Stimulated activated CD8-positive, alpha-beta memory T cell treated with anti-CD3 and anti-CD28 coated beads, Interleukin-12 subunit alpha, Interleukin-12 subunit beta, amount 100 ng/mL, for 24 hours (primary cell): ENCODE measurements around the gene ANKS6.

Experiments used
- DNase-seq: peaks from one replicate; pipeline ENCODE4 v3.0.0-alpha.2; 2020; ENCODE audit errors: extremely low read depth

The ANKS6 gene

DNA sequence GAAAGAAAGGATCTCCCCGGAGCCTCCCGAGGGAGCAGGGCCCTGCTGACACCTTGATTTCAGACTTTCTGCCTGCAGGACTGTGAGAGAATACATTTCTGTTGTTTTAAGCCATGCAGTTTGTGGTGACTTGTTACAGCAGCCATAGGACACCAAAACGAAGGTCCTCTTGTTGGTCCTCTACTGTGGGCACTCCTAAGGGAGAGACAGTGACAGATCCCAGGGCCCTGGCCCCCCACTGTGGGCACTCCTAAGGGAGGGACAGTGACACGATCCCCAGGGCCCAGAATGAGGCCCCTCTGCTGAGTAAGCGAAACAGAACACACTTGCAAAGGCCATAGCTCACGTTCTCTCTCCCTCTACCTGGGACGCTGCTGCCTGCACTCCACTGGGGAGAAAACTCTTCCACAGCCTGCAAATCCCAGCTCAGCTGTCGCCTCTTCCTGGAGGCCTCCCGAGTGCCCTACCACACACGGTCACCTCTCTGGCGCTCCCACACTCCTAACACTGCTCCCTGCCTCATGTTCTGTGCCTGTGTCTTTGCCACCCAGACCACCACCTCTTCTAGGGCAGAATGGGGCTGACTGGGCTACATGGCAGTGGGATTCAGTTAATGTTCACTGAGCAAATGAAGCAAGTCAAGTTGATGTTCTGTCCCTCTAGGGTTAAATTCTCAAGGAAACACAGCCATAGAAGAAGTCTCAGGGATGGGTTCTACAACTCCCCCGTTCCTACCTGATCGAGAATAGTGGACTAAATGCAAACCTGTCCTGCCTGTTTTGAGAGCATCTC, 23.8 kb downstream of the ANKS6 start:
- no peak for DNase-seq

DNA sequence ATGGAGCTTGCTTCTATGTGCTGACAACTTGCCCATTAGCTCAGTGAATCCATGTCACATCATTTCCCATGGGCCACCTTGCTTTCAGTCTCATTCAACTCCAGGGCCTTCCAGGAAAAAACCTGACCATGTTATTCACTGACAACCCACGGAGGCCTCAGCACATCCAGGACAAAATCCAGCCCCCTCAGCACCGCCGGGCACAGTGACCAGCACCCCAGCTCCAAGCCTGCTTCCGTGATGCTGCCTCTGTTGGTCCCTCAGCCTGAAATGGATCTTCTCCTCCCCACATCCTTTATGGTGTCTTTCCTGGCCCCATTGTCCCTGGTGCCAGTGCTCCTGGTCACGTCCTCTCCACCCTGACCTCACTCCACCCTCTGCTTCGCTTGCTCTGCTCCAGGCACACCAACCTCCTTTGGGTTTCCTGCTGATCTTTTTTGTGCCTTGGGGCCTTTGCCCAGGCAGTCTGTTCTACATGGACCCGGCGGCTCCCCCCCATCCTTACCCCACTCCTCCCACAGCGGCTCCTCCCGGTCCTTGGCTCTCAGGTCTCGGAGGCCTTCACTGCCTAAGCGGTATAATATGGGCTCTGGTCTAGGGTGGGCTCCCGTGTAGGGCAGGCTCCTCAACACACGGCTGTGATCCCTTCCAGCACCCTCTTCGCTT, 25.0 kb downstream of the ANKS6 start:
- DNase-seq: no peak

DNA sequence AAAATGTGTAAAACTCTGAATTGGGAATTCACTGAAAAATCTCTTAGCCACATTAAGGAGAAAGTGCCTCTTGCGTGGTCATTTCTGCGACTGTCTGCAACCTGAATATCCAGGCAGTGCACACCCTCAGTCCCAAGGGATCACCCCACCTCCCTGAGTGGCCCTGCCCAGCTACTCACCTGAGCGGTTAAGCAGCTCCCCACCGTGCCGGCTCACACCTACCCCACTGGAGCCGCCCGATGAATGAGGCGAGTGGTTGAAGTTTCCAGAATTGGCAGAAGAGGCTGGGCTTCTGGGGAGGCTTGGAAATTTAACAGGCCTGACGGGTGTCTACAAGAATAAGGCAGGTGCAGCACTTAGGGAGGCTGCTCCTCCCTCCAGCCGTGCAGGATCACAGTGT, 25.6 kb downstream of the ANKS6 start:
- no peak for DNase-seq

DNA sequence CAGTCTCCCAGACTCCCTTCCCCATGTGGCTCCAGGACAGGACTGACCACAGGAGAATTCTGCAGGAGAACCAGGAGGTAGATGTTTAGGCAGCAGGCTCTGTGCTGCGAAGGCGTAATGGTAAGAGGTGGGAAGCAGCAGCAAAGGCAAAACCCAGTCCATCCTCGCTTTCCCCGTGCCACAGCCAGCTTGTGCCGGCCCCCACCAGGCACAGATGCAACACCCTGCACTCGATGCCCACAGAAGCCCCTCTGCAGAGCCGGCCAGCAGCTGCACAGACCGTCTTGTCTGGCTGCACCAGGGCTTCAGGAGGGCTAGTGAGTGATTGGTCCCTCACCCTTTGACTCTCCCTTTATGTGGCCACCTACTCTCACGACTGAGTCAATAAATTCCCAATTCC, 28.0 kb downstream of the ANKS6 start:
- DNase-seq: no peak

DNA sequence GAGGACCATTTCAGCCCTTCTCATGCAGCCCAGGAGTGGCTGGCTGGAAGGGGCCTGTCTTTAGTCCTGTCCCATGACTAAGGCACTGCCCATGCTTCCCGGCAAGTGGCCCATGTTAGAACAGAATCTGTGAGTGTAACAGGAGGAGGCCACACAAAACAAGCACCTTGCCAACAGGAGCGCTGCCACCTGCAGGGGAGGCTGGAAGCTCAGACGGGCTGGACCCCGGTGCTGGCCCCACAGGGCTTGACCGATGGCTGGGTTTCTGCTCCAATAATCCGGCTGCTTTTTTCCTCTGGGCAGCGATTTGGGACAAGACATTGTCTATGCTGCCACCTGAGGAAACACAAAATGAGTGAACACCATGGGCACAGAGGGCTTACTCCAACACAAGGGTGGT, 28.4 kb downstream of the ANKS6 start:
- no peak for DNase-seq

DNA sequence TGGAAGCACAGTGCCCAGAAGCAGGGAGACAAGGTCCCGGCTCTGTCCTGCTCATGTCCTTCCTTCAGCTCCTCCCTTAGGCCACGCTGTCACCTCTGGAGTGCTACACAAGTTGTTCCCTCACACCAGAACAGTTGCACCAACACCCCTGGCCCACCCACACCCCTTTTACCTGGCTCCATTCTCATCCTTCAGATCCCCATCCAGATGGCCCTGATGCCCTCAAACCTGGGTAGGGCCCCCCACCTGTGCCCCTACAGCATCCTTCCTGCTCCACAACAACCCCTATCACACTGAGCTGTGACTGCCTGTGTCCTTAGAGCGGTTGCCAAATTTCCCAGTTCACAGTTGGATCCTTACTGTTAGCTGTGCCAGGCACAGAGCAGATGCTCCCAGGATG, 29.2 kb downstream of the ANKS6 start:
- DNase-seq: no peak

DNA sequence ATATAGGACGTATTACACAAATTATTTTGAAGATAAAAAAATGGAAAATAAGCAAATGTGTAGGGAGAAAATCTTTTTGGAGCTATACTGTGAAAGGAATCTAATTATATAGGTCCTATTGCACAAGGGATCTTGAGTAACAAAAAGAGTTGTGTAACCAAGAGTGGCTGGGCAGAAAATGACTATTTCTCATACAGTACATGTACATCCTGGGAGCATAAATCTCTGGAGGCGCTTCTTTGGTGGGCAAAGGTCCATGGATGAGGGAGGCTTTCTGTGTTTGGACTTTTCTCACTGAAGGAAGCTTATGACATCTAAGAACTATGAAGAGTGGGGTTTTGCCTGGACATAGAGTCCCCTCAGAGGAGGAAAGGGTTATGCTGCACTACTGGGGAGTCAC, 29.8 kb downstream of the ANKS6 start:
- no peak for DNase-seq

DNA sequence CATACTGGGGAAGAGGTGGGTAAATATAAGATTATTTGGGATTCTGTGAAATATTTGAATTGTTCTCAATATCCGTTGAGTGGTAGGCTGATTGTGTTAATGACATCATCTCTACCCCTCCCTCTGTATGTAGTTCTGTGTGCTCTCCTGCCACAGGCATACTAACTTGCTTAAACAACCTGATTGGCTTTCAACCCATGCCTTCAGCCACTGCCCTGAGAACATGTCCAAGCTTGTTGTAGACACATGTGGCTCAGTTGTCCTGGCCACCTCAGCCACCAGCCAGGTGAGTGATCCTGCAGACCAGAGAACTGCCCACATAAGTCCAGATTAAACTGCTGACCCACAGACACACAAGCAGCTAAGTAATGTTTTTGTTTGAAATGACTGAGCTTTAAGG, 31.1 kb downstream of the ANKS6 start:
- no peak for DNase-seq

DNA sequence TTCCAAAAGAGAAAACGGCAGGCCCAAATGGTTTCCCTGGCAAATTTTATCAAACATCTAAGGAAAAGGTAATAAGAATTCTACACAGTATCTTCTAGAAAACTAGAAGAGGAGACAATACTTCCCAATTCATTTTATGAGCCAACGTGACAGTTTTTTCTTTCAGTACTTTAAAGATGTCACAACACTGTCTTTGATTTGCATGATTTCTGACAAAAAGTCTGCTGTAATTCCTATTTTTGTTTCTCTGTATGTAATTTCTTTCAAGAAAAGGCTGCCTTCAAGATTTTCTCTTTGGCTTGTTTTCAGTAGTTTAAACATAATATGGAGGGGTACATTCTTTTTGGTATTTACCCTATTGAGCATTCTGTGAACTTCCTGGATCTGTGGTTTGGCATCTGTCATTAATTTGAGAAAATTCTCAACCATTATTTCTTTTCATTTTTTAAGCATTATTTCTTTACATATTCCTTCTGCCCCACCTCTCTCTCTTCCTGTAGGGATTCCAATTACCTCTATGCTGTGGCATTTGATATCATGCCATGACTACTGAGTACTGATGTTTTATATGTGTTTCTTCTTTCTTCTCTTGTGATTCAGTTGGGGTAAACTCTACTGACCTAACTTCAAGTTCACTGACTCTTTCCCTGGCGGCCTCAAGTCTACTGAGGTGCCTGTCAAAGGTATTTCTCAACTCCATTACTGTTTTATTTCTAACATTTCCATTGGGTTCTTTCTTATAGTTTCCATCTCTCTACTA, 32.2 kb downstream of the ANKS6 start:
- no peak for DNase-seq

DNA sequence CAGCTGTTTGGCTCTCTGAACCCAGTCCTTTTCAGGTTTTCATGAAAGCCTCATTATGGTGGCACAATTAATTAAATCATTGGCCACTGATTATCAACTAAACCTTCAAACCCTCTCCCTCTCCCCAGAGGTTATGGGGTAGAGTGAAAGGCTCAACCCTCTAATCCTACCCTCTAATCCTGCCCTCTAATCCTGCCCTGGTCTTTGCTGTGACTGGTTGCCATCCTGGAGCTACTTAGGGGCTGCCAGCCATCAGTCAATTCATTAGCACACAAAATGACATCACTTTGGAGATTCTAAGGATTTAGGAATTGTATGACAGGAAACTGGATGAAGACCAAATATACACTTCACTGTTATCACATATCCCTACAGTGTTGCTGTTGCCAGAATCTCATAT, 36.1 kb downstream of the ANKS6 start:
- no peak for DNase-seq

DNA sequence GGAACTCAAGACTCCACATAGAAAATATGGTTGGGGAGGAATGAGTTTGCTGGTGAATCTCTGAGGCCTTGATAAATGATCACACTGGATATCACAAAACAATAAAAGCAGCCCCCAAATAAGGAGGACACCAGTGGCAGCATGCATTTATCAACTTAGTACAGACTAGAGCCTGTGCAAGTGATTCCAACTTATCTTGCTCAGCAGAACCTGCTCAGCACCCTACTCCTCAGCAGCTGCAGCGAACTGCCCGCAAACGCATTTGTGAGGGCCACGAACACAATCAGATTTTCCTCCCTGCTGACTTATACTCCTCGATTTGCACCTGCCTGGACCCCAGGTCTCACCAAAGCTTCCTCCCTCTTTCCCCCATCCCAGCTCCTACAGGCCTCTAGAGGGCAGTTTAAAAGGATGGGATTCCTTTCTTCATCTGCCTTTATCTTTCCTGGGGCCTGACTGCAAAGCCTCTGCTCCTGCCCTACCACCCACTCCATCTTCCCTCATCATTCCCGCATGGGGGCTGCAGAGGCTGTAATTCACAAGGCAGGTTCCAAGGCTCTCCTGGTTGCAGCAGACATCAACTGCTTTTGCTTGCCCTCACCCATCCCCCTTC, 41.2 kb downstream of the ANKS6 start:
- DNase-seq: no peak

DNA sequence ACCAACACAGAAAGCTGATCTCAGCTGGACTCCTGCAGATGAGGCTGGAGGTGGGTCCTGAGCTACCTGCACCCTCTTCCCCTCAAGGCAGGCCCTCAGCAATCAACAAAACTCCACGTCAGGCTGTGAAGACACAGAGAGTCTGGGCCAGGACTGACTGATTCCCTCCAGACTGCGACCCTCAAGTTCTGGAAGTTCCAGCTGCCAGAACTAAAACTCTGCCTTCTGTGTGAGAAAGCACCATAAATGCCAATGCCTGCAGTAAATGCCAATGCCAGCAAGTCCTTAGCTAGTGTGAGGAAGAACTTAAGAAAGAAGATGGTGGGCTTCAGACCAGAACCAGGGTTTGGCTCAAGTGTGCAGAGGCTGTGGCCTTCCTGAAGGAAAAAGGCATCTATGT, 45.1 kb downstream of the ANKS6 start:
- no peak for DNase-seq

DNA sequence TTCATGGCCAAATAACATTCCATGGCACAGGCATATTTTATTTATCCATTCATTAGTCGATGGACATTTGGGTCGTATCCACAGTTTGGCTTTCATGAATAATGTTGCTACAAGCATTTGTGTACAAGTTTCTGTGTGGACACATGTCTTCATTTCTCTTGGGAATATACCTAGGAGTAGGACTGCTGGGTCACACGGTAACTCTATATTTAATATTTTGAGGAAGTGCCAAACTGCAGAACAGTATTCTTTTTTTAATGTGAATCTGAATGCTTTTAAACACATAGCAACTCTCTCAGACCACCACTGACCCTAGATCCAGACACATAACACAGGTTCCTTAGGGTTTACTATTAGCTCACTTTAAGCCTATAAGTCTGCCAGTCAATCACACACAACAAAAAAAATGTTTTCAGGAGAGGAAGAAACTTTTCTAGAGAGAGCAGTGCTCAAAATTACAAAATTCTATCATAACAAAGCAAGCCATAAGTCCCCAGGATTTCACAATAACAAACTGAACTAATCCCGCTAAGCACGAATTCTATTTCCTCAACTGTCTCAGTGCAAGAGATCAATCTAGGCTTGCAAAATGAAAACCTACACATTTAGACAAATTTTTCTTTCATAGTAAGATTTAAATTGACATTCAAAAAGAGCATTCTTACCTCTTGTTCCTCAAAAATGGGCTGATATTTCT, 45.8 kb downstream of the ANKS6 start:
- no peak for DNase-seq

DNA sequence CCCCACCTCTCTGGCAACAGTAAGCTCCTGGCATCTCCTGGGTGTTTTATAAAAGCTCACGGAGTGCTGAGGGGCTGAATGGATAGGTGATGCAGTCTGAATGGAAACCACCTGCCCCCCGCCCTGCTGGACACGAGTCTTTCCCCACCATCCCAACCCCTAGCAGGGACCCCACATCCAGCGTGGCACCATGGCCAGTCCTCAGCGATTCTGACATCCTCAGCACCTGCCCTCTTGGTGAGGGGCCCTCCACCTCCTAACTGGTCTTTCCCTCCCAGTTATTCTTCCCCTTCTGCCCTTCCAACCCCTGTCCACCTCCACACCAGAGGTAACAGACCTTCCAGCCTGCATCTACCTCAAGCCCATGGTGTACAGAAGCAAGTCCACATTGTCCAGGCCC, 48.9 kb downstream of the ANKS6 start:
- DNase-seq: no peak

DNA sequence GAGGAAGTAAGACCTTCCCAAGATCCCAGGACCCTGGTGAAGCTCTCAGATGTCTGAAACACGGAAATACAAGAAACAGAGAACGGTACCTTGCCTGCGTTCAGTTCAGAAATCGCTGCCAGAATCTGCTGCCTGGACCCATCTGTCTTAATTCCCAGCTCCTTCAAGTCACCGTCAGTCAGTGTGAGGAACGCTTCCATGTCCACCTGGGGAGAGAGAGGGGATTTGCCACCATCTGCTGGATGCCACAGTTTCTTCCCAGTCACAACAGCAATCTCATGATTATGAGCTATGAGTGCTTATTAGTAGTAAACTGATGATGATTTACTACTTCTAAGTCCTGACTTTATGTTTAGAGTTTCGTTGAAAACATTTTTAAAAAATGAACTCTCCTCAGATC, 50.9 kb downstream of the ANKS6 start:
- no peak for DNase-seq

DNA sequence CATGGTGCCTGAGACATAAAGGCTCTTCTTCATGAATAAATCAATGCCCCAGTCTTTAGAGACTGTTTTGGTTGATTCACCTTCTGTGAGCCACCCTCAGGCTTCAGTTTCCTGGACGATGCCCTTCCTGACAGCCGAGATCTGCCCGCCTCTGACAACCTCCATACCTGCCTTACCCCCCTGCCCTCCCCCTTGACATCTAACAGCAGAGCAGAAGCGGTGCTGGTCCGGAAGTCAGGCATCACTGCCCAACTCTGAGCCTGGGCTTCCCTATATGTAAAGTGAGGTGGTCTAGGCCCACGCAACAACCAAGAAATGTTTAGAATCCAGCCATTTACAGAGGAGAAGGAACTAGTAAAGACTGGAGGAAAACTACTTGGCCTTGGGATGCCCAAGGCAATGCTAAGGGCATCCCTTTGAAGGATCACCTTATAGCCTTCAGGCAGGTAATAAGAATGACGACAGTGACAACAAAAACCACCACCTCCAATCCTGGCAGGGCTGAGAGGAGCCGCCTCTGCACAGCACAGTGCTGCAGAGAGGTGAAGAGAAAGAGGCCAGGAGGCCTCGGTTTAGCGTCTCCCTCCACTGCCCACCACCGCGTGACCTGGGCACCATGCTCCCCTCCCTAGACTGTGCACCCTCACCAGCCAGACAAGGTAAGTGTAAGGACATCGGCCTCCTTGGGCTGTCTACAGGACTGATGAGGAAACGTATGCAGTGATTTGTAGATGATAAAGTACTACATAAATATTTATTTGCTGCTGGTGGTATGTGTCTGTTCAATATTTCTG, 52.3 kb downstream of the ANKS6 start:
- DNase-seq: no peak

DNA sequence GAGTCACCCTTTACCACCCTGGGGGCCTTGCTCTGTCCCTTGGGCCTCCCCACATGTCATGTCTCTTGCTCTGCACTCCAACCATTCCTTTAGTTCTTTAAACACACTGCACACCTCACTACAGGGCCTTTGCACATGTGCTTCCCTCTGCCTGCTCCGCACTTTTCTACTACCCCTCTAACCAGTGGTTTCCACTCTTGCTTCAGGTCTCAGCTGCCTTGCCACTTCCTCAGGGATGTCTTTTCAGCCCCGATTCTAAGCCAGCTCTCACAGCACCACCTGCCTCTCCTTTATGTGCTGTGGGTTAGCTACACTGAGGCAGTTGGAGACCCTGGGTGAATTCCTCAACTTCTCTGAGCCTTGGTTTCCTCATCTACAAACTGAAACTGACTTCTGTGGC, 53.0 kb downstream of the ANKS6 start:
- no peak for DNase-seq

DNA sequence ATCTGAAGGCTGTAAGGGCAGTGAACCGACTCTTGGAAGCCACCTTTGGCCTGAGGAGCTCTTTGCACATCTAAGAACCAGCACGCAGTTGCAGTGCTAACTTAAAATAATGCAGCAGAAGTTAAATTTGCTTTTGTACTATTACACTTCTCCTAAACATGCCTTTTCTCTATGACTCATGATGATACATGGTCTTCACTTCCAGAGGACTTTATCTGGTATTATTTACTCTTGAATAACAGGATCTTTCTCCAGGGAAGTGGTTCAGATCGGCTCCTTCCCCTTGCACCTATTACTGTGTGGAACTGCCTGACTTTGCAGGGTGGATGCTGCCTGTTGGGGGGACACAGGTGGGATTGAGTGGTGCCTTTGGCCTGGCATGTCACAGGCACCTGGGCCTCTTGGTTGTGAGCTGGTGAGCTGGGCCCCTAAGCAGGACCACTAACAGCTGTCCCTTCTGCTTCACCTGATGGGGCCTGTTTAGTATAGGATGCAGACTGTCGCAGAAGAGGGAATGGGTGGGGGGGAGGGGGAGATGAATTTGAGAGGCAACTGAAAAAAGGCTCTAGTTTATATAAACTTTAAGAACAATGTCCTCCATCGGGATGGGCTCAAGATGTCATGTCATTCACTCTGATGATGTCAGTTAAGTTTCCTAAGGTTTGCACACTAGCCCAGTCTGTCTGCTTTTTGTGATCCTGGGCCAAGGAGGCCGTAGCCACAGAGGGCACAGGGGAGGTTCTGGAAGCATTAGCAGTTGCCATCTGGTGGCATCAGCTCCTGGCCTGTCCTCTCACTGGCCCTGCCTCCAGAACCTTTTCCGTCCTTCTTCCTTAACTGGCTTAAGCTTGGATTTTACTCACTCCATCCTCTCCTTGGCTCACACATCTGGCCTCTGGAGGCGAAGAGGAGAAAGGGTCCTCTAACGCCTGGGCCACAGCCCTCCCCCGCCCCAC, 53.8 kb downstream of the ANKS6 start:
- DNase-seq: no peak

DNA sequence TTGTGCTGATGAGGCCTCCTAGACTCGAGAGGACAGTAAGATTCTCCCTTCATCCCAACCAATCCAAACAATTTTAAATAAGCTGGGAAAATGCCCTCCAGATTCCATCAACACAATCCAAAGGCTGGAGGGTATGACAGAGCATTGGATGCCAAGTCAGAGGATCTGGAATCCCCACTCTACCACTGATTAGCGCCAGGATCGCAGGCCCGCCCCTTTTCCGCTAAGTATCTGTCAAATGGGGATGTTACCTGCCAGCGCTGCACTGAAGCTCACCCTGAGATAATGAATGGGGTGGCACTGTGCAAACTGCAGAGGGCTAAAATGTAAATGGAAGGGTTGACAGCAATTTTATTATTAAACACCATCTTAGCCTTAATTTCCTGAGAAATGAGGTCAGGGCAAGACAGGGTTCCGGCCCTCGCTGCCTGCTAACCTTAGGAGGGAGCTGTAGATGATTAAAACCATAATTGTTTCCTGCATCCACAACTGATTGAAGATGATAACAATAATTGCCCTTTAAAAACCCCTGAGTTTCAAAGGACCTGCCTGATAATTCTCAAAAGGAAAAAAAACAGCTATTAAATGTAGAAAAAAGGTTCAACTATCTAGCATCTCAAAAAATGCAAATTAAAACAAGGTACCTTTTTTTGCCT, 56.0 kb downstream of the ANKS6 start:
- no peak for DNase-seq
